ENCODE data around the gene HNRNPDL.
A peak's percentile ranks its signal among the peaks of the same experiment; 100 is the strongest.
"Not testable (repeated sequence)": the region's sequence is repeated elsewhere in the genome, so short reads cannot be mapped to it uniquely, and the experiment has no call there.

The HNRNPDL gene

GRCh38 chr4:82432596-82432995, 2.3 kb upstream of the HNRNPDL start:
- no peak for DNase-seq (ENCODE audit: low spot score)

- no peak for DNase-seq (ENCODE audit: low spot score)
Measured at GRCh38 chr4:82431831-82432230, 1.6 kb upstream of the HNRNPDL start.

- DNase-seq (ENCODE audit: low spot score), result no peak
Measured at GRCh38 chr4:82430964-82431745, 893 bp upstream of the HNRNPDL start.

GRCh38 chr4:82429728-82430192, 502 bp downstream of the HNRNPDL start:
- no peak for DNase-seq (ENCODE audit: low spot score)

- peak; percentile 98 for DNase-seq (ENCODE audit: low spot score)
Measured at GRCh38 chr4:82428969-82429727, 1.1 kb downstream of the HNRNPDL start.

GRCh38 chr4:82428526-82428968, 1.7 kb downstream of the HNRNPDL start:
- no peak for DNase-seq (ENCODE audit: low spot score)

GRCh38 chr4:82425478-82425877, 4.8 kb downstream of the HNRNPDL start:
- no peak for DNase-seq (ENCODE audit: low spot score)

- no peak for DNase-seq (ENCODE audit: low spot score)
Measured at GRCh38 chr4:82423245-82424054, 6.8 kb downstream of the HNRNPDL start.

GRCh38 chr4:82422616-82423015, 7.6 kb downstream of the HNRNPDL start:
- DNase-seq (ENCODE audit: low spot score), result no peak

- DNase-seq (ENCODE audit: low spot score), result no peak
Measured at GRCh38 chr4:82421796-82422560, 8.3 kb downstream of the HNRNPDL start.

- no peak for DNase-seq (ENCODE audit: low spot score)
Measured at GRCh38 chr4:82419451-82419850, 10.8 kb downstream of the HNRNPDL start.

- no peak for DNase-seq (ENCODE audit: low spot score)
Measured at GRCh38 chr4:82415922-82416365, 14.3 kb downstream of the HNRNPDL start.

GRCh38 chr4:82415061-82415460, 15.2 kb downstream of the HNRNPDL start:
- not testable (repeated sequence) for DNase-seq (ENCODE audit: low spot score)

GRCh38 chr4:82403725-82404124, 26.5 kb downstream of the HNRNPDL start:
- DNase-seq (ENCODE audit: low spot score), result no peak

GRCh38 chr4:82402196-82402775, 28.0 kb downstream of the HNRNPDL start:
- no peak for DNase-seq (ENCODE audit: low spot score)

GRCh38 chr4:82401600-82401999, 28.7 kb downstream of the HNRNPDL start:
- no peak for DNase-seq (ENCODE audit: low spot score)

- DNase-seq (ENCODE audit: low spot score), result no peak
Measured at GRCh38 chr4:82398263-82398662, 32.0 kb downstream of the HNRNPDL start.

- no peak for DNase-seq (ENCODE audit: low spot score)
Measured at GRCh38 chr4:82397527-82397926, 32.7 kb downstream of the HNRNPDL start.

GRCh38 chr4:82394896-82395295, 35.4 kb downstream of the HNRNPDL start:
- no peak for DNase-seq (ENCODE audit: low spot score)

- not testable (repeated sequence) for DNase-seq (ENCODE audit: low spot score)
Measured at GRCh38 chr4:82390061-82390460, 40.2 kb downstream of the HNRNPDL start.

GRCh38 chr4:82388405-82388804, 41.9 kb downstream of the HNRNPDL start:
- no peak for DNase-seq (ENCODE audit: low spot score)

Measured in left forelimb (tissue), 1 donor.